Measurements from ENCODE around the gene RRP9.

The RRP9 gene

DNA sequence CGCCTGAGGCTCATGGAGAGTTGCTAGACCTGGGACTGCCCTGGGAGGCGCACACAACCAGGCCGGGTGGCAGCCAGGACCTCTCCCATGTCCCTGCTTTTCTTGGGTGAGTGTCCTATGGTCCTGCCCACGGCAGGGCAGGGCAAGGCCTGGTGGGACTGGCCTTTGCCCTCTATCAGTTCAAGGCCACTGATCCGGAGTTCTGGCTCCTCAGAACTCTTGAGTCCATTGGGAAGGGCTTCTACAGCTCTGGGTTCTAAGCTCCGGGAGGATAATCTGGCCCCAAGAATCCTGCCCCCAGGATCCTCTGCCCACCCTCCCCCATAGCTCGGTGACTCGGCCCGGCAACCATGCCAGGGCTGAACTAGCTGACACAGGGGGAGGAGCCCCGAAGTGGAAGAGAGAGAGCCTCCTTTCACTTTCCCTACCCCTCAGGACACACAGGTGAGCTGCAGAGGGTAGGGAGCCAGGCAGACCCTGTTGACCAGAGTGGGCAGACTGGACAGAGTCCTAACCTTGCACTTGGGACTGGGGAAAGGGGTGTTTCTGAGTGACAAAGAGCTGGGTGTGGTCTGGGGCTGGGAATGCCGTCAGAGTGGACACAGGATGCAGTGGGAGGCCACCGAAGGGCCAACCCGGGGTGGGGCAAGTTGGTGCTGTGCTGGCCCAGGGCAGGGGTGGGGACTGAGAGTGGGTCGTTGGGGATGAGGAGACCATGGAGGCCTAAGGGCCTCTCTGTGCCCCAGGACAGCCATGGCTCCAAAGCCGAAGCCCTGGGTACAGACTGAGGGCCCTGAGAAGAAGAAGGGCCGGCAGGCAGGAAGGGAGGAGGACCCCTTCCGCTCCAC, 1.1 kb upstream of the RRP9 start:
- Histone ChIP-seq H3F3A (ENCODE audit: low read depth) (no peaks in the 10 kb centered on the region), H3K4me3 (ENCODE audit: low read length, poor library complexity, severe bottlenecking) (peak overlapping the region; percentile 81), H3K9me3 (ENCODE audit: insufficient read depth, low read depth, low read length) (no peaks in the 10 kb centered on the region), H3K36me3 (ENCODE audit: insufficient read depth, low read length) (0 out of 2 replicates have a peak, but pooled peaks cover 3% of the 10 kb centered on the region), H3K4me1 (ENCODE audit: insufficient read depth, low read length, poor library complexity, severe bottlenecking) (peaks cover 28% of the 10 kb centered on the region), H3K9ac (ENCODE audit: low read depth, low read length, poor library complexity, severe bottlenecking) (peak overlapping the region; percentile 93), H2AFZ (ENCODE audit: low read length) (peak overlapping the region; percentile 89), H4K20me1 (ENCODE audit: insufficient read depth, low read length, poor library complexity, severe bottlenecking) (peaks cover 4% of the 10 kb centered on the region), H3K79me2 (ENCODE audit: insufficient read depth, low read length) (peaks cover 23% of the 10 kb centered on the region), H3K9me2 (replicated peaks; ENCODE audit: low read depth, low read length) (no peaks in the 10 kb centered on the region), H3K27me3 (ENCODE audit: insufficient read depth, low read length, poor library complexity, severe bottlenecking) (no peaks in the 10 kb centered on the region), H3K4me2 (ENCODE audit: low read depth, low read length, poor library complexity, severe bottlenecking) (peak overlapping the region; percentile 84)
- TF ChIP-seq EZH2phosphoT487 (IDR thresholded peaks at IDR 0.05; ENCODE audit: borderline replicate concordance): no peak
- TF ChIP-seq, protein P1, sequence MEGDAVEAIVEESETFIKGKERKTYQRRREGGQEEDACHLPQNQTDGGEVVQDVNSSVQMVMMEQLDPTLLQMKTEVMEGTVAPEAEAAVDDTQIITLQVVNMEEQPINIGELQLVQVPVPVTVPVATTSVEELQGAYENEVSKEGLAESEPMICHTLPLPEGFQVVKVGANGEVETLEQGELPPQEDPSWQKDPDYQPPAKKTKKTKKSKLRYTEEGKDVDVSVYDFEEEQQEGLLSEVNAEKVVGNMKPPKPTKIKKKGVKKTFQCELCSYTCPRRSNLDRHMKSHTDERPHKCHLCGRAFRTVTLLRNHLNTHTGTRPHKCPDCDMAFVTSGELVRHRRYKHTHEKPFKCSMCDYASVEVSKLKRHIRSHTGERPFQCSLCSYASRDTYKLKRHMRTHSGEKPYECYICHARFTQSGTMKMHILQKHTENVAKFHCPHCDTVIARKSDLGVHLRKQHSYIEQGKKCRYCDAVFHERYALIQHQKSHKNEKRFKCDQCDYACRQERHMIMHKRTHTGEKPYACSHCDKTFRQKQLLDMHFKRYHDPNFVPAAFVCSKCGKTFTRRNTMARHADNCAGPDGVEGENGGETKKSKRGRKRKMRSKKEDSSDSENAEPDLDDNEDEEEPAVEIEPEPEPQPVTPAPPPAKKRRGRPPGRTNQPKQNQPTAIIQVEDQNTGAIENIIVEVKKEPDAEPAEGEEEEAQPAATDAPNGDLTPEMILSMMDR (conservative IDR thresholded peaks at IDR 0.05; ENCODE audit: low read length): no peak

DNA sequence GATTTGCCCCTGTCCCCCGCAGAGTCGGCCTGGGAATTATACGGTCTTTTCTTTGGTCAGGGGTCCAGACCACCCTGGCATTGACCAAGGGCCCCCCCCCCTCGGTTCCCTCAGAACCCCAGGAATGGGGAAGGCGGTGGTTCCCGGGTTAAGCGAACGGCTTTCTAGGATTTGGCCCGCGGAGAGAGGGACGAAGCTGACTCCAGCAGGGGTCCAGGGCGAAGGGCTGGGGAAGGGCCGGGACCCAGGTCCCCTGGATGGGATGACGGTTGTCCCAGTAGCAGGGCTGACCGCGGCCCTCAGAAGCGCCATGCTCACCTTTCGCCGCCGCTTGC, 274 bp downstream of the RRP9 start:
- H4K20me1 ChIP-seq (ENCODE audit: insufficient read depth, low read length, poor library complexity, severe bottlenecking): peaks cover 4% of the 10 kb centered on the region
- peak overlapping the region; percentile 90 for H3K4me3 ChIP-seq (ENCODE audit: low read length, poor library complexity, severe bottlenecking)
- no peaks in the 10 kb centered on the region for H3K9me3 ChIP-seq (ENCODE audit: insufficient read depth, low read depth, low read length)
- no peak for TF ChIP-seq EZH2phosphoT487 (IDR thresholded peaks at IDR 0.05; ENCODE audit: borderline replicate concordance)
- TF ChIP-seq, protein P1 (conservative IDR thresholded peaks at IDR 0.05; ENCODE audit: low read length): no peak
- peaks cover 23% of the 10 kb centered on the region for H3K79me2 ChIP-seq (ENCODE audit: insufficient read depth, low read length)
- no peaks in the 10 kb centered on the region for H3K9me2 ChIP-seq (replicated peaks; ENCODE audit: low read depth, low read length)
- peak overlapping the region; percentile 37; the same call in 1 of the 2 replicates for H2AFZ ChIP-seq (ENCODE audit: low read length)
- H3K36me3 ChIP-seq (ENCODE audit: insufficient read depth, low read length): peaks cover 5% of the 10 kb centered on the region; the same call in 1 of the 2 replicates
- peaks cover 28% of the 10 kb centered on the region for H3K4me1 ChIP-seq (ENCODE audit: insufficient read depth, low read length, poor library complexity, severe bottlenecking)
- no peaks in the 10 kb centered on the region for H3K27me3 ChIP-seq (ENCODE audit: insufficient read depth, low read length, poor library complexity, severe bottlenecking)
- H3K9ac ChIP-seq (ENCODE audit: low read depth, low read length, poor library complexity, severe bottlenecking): peak overlapping the region; percentile 85
- peak overlapping the region; percentile 93 for H3K4me2 ChIP-seq (ENCODE audit: low read depth, low read length, poor library complexity, severe bottlenecking)
- no peaks in the 10 kb centered on the region for H3F3A ChIP-seq (ENCODE audit: low read depth)

DNA sequence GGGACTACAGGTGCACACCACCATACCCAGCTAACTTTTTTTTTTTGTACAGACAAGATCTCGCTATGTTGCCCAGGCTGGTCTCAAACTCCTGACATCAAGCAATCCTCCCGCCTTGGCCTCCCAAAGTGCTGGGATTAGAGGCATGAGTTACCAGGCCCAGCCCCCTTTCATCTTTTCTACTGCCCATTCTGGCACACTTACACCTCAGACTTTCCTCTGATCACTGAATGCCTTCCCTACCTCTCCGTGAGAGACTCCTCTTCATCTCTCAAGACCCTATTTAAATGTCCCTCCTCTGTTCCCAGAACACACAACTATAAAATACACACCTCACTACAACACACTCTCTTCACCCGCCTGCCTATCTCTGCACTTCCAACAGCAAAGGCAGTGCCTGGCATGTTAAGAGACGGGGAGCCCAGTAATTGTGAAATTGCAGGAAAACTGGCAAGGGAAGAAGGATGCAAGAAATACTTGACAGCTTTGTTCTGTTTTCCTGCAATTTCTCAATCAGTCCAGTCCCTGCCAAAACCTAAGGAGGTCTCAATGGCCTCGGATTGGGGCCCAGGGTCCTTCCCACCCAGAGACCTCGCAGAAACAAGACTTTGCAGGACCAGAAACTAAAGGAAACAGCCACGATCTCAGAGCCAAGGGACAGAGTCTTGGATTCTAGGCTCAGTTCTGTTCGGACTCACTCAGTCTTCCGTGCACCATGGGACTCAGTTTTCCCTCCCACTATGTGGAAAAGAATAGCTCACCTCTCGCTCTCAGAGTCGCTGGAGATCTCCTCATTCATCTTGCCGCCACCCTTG, 849 bp downstream of the RRP9 start:
- H2AFZ ChIP-seq (ENCODE audit: low read length): 0 out of 2 replicates have a peak overlapping the region, but pooled peaks have one; percentile 37
- no peaks in the 10 kb centered on the region for H3K9me3 ChIP-seq (ENCODE audit: insufficient read depth, low read depth, low read length)

More for the DNA sequence above, 849 bp downstream of the RRP9 start:
- H3K9ac ChIP-seq (ENCODE audit: low read depth, low read length, poor library complexity, severe bottlenecking): peak overlapping the region; percentile 85
- no peaks in the 10 kb centered on the region for H3K27me3 ChIP-seq (ENCODE audit: insufficient read depth, low read length, poor library complexity, severe bottlenecking)
- H3K4me3 ChIP-seq (ENCODE audit: low read length, poor library complexity, severe bottlenecking): peak overlapping the region; percentile 90
- peaks cover 23% of the 10 kb centered on the region for H3K79me2 ChIP-seq (ENCODE audit: insufficient read depth, low read length)
- no peaks in the 10 kb centered on the region for H3F3A ChIP-seq (ENCODE audit: low read depth)
- no peak for TF ChIP-seq EZH2phosphoT487 (IDR thresholded peaks at IDR 0.05; ENCODE audit: borderline replicate concordance)
- TF ChIP-seq, protein P1 (conservative IDR thresholded peaks at IDR 0.05; ENCODE audit: low read length): no peak
- no peaks in the 10 kb centered on the region for H3K9me2 ChIP-seq (replicated peaks; ENCODE audit: low read depth, low read length)
- H4K20me1 ChIP-seq (ENCODE audit: insufficient read depth, low read length, poor library complexity, severe bottlenecking): peaks cover 4% of the 10 kb centered on the region
- peaks cover 28% of the 10 kb centered on the region for H3K4me1 ChIP-seq (ENCODE audit: insufficient read depth, low read length, poor library complexity, severe bottlenecking)
- peak overlapping the region; percentile 93 for H3K4me2 ChIP-seq (ENCODE audit: low read depth, low read length, poor library complexity, severe bottlenecking)
- H3K36me3 ChIP-seq (ENCODE audit: insufficient read depth, low read length): peaks cover 10% of the 10 kb centered on the region; the same call in 1 of the 2 replicates

All from Loucy (cell line).